HEK293T (cell line): ENCODE data around the gene ANO4.

Experiments used
- CTCF ChIA-PET: fragments of 350-600 bp; formaldehyde crosslinking; extraction: SDS; loops from one replicate; lab custom pipeline; 2021; ENCODE audit warnings: antibody characterized with exemption, inconsistent platforms; lab: Yijun Ruan, JAX
- POLR2A ChIA-PET: fragments of 350-600 bp; formaldehyde crosslinking; extraction: SDS; loops from one replicate; lab custom pipeline; 2020; ENCODE audit warnings: antibody characterized with exemption, inconsistent platforms; lab: Yijun Ruan, JAX
- DNase-seq: peaks from one replicate; pipeline ENCODE4 v3.0.0; 2012; ENCODE audit warnings: mixed read lengths; ENCODE audit errors: extremely low spot score
- ARNT ChIP-seq: fragments of 450-650 bp; IDR thresholded peaks from 2 replicates; pipeline ENCODE4 v1.6.1; 2017; ENCODE audit warnings: mild to moderate bottlenecking
- BHLHE40 ChIP-seq: fragments of 450-650 bp; IDR thresholded peaks from 2 replicates; pipeline ENCODE4 v1.6.1; 2016; ENCODE audit warnings: mild to moderate bottlenecking, moderate library complexity, borderline replicate concordance
- CTBP1 ChIP-seq: fragments of 450-650 bp; IDR thresholded peaks from 2 replicates; pipeline ENCODE4 v1.6.1; 2016; ENCODE audit warnings: borderline replicate concordance
- ELF4 ChIP-seq: fragments of 450-650 bp; IDR thresholded peaks from 2 replicates; pipeline ENCODE4 v1.6.1; 2017; ENCODE audit warnings: antibody characterized with exemption
- FOXA1 ChIP-seq: fragments of 450-650 bp; IDR thresholded peaks from 2 replicates; pipeline ENCODE4 v1.6.1; 2016; ENCODE audit warnings: mild to moderate bottlenecking
- FOXK2 ChIP-seq: fragments of 450-650 bp; IDR thresholded peaks from 2 replicates; pipeline ENCODE4 v1.6.1; 2016; ENCODE audit warnings: mild to moderate bottlenecking
- FOXM1 ChIP-seq: fragments of 450-650 bp; IDR thresholded peaks from 2 replicates; pipeline ENCODE4 v1.6.1; 2017; ENCODE audit warnings: mild to moderate bottlenecking, borderline replicate concordance
- HDGF ChIP-seq: fragments of 450-650 bp; IDR thresholded peaks from 2 replicates; pipeline ENCODE4 v1.6.1; 2017; ENCODE audit warnings: antibody characterized with exemption, borderline replicate concordance
- L3MBTL2 ChIP-seq: fragments of 450-650 bp; conservative IDR thresholded peaks from 2 replicates; pipeline ENCODE4 v1.6.1; 2016; ENCODE audit warnings: mild to moderate bottlenecking
- LEF1 ChIP-seq: fragments of 450-650 bp; IDR thresholded peaks from 2 replicates; pipeline ENCODE4 v1.6.1; 2017; ENCODE audit warnings: mild to moderate bottlenecking, borderline replicate concordance
- NFRKB ChIP-seq: fragments of 450-650 bp; IDR thresholded peaks from 2 replicates; pipeline ENCODE4 v1.6.1; 2016; ENCODE audit warnings: mild to moderate bottlenecking, moderate library complexity
- SP1 ChIP-seq: fragments of 450-650 bp; IDR thresholded peaks from 2 replicates; pipeline ENCODE4 v1.6.1; 2017
- SUZ12 ChIP-seq: fragments of 450-650 bp; IDR thresholded peaks from 2 replicates; pipeline ENCODE4 v1.6.1; 2016; ENCODE audit warnings: mild to moderate bottlenecking
- TARDBP ChIP-seq: fragments of 450-650 bp; IDR thresholded peaks from 2 replicates; pipeline ENCODE4 v1.6.1; 2016
- ZNF384 ChIP-seq: fragments of 450-650 bp; IDR thresholded peaks from 2 replicates; pipeline ENCODE4 v1.6.1; 2016
- TF ChIP-seq, protein P1 (sequence below): fragments of 450-650 bp; IDR thresholded peaks from 2 replicates; pipeline ENCODE4 v1.6.1; 2016

The ANO4 gene

GRCh38 chr12:100800723-100801122, 6.1 kb downstream of the ANO4 start:
- no peak for TF ChIP-seq ARNT
- TF ChIP-seq SP1, result no peak
- TF ChIP-seq FOXM1, result no peak
- no peak for TF ChIP-seq LEF1
- no peak for TF ChIP-seq ELF4
- no peak for TF ChIP-seq ZNF384
- DNase-seq, result no peak
- ChIA-PET CTCF (no interaction called here), POLR2A (no interaction called here)

DNA sequence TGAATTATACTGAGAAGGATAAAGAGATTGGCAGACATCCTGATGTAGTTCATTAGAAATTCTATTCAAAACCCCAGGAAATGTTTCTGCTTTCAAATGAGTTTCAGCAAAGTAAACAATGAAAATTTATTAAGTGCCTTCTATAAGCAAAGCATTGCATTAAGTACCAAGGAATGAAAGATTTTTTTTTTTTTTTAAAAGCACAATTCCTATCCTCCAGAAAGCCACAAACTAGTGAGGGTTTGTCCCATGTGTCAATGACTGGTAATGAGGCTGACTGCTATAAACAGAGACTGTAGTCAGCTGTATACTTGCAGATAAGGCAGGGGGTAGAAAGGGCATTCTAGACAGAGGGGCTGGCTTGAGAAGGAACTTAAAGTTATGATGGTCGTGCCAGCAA, 6.7 kb downstream of the ANO4 start:
- TF ChIP-seq, protein P1, sequence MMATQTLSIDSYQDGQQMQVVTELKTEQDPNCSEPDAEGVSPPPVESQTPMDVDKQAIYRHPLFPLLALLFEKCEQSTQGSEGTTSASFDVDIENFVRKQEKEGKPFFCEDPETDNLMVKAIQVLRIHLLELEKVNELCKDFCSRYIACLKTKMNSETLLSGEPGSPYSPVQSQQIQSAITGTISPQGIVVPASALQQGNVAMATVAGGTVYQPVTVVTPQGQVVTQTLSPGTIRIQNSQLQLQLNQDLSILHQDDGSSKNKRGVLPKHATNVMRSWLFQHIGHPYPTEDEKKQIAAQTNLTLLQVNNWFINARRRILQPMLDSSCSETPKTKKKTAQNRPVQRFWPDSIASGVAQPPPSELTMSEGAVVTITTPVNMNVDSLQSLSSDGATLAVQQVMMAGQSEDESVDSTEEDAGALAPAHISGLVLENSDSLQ, result no peak
- TF ChIP-seq FOXM1 (no peak), L3MBTL2 (no peak), HDGF (no peak), SP1 (no peak), TARDBP (no peak), NFRKB (no peak)
- no peak for DNase-seq
- POLR2A ChIA-PET, result no interaction called here
- CTCF ChIA-PET, result no interaction called here

- no peak for TF ChIP-seq HDGF
- TF ChIP-seq FOXM1, result no peak
- no peak for TF ChIP-seq CTBP1
- no peak for TF ChIP-seq ELF4
- TF ChIP-seq, protein P1, result no peak
- no peak for TF ChIP-seq SUZ12
- no peak for TF ChIP-seq LEF1
- no peak for TF ChIP-seq SP1
- no peak for TF ChIP-seq BHLHE40
- no peak for TF ChIP-seq FOXA1
- TF ChIP-seq FOXK2, result no peak
- TF ChIP-seq NFRKB, result no peak
- TF ChIP-seq ZNF384, result no peak
- no peak for TF ChIP-seq L3MBTL2
- TF ChIP-seq ARNT, result no peak
- TF ChIP-seq TARDBP, result no peak
- no peak for DNase-seq
- CTCF ChIA-PET, result no interaction called here
- POLR2A ChIA-PET, result no interaction called here
These were observed 14.2 kb downstream of the ANO4 start for GRCh38 chr12:100808777-100809176.

DNA sequence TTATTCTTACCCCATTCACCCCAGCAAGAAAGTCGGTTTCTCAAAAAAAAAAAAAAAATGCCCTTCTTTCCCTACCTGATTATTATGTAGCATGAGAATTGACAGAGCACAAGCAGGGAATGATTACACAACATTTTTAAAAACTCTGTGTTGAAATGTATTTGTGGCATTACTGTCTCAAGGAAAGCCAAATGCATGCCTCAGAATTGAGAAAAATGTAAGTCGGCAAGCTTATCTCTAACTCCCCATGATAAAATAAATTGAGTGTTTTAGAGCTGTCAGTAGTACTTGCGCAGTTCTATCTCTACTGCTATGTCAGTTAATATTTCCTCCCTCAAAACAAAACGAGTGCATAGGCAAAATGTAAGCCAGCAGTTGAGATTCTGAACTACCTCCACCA, 25.7 kb downstream of the ANO4 start:
- POLR2A ChIA-PET, result no interaction called here
- TF ChIP-seq ZNF384 (no peak), ELF4 (no peak)
- DNase-seq, result no peak
- CTCF ChIA-PET, result no interaction called here

GRCh38 chr12:100823963-100824362, 29.4 kb downstream of the ANO4 start:
- DNase-seq, result no peak
- ChIA-PET POLR2A (no interaction called here), CTCF (no interaction called here)
- no peak for TF ChIP-seq HDGF

- TF ChIP-seq TARDBP, result no peak
- no peak for TF ChIP-seq CTBP1
- TF ChIP-seq ARNT, result no peak
- POLR2A ChIA-PET, result no interaction called here
- DNase-seq, result no peak
- CTCF ChIA-PET, result interaction anchor here (0.8 kb wide), 1 partner anchor 91 kb away, joined by 3 read pairs; no protein-coding TSS in a partner anchor
These were observed 29.9 kb downstream of the ANO4 start for GRCh38 chr12:100824476-100824875.

DNA sequence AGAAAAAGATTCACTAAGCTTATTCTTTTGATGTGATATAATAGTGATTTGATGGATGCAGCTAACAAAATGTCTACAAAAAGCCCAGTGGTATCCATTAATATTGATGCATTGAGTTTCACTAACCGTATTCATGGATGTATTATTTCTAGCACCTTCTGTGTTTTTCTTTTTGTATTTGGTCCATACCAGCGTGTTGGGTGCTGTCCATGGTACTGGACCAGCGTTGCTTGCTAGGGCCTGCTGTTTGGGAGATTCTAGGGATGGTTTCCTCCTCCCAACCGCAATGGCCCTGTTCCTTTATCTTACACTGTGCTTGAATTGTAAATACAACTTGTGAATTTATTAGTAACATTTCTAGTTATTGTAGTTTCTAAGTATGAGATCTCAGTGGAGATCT, 31.7 kb downstream of the ANO4 start:
- CTCF ChIA-PET, result no interaction called here
- POLR2A ChIA-PET, result no interaction called here
- DNase-seq, result peak; percentile 16
- TF ChIP-seq TARDBP (no peak), SP1 (no peak), SUZ12 (no peak), ZNF384 (no peak), CTBP1 (no peak), FOXA1 (no peak), FOXM1 (no peak), BHLHE40 (no peak), L3MBTL2 (no peak), ELF4 (no peak)

- peak; percentile 38 for DNase-seq
- ChIA-PET CTCF (interaction anchor here (0.6 to 2.2 kb wide), 2 partner anchors 491 to 496 kb away, joined by 3 to 11 read pairs; no protein-coding TSS in a partner anchor), POLR2A (no interaction called here)
- TF ChIP-seq ELF4 (no peak), HDGF (no peak), ZNF384 (no peak), LEF1 (no peak), FOXK2 (no peak), ARNT (no peak), L3MBTL2 (no peak), TARDBP (no peak), SUZ12 (no peak), FOXM1 (no peak), CTBP1 (no peak), BHLHE40 (no peak), FOXA1 (no peak), SP1 (no peak), NFRKB (no peak)
- TF ChIP-seq, protein P1, result no peak
These were observed 33.4 kb downstream of the ANO4 start for GRCh38 chr12:100827901-100828520.
